Body of pancreas (tissue), 4 donors: ENCODE results near the gene SAMD9.

ENCODE experiments used
- CTCF ChIP-seq, 7 experiments: fragments of 450-650 bp in 4 of 7; fragments of 200-600 bp in 3 of 7; sonication (generic) in 3 of 7; IDR thresholded peaks; one replicate each; pipeline ENCODE4 v1.5.1; 2016 to 2019; ENCODE audit warnings: antibody characterized with exemption in 7 of 7
- POLR2A ChIP-seq, 3 donors: fragments of 450-650 bp; IDR thresholded peaks; one replicate each; pipeline ENCODE4 v1.6.1; 2016; ENCODE audit warnings: antibody characterized with exemption in 3 of 3, mild to moderate bottlenecking in 2 of 3

DNA sequence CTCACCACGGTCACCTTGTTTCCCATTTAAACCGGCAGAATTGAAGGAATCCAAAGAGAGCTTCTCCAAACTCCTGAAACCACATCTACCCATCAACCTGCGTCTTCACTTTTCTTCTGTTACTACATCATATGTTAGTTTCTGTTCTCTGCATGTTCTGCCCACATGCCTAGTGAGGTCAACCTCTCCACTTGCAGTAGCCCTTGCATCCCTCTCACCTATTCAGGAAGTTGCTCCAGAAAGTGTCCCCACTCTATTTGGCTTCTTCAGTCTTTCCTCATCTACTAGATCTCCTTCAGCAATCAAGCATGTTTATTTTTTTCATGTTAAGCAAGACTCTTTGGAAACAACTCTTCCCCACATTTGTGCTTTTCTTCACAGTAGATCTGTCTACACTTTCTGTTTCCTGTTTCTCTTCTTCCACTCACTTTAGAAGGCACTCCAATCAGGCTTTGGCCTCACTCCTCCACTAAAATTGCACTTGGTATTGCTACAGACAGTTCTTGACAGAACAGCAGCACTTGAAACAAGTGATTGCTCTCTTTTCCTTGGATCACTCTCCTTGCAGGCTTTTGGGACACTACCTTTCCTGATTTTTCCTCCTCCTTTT is 22.9 kb upstream of the SAMD9 start:
- TF ChIP-seq CTCF (IDR thresholded peaks at IDR 0.05) (no peak), POLR2A (IDR thresholded peaks at IDR 0.05) (no peak)
